GM23338 (cell line): ENCODE results near the gene PIEZO2. TPM values are rescaled to one million over a fixed set of nuclear protein-coding genes. Genes with fewer than 3 reads are reported as not detected.

Experiments
- ATAC-seq: fragments of 200-7000 bp; cut with Tn5 transposase; 3 replicates; pipeline ENCODE4 v1.9.1; 2020
- DNase-seq: peaks from one replicate; pipeline ENCODE4 v3.0.0-alpha.2; 2015; ENCODE audit warnings: low spot score
- H2AFZ ChIP-seq: fragments of 200-600 bp; sonication (generic); 2 replicates; pipeline ENCODE4 v1.8.0; 2016; ENCODE audit warnings: antibody characterized with exemption, mild to moderate bottlenecking, moderate library complexity
- H3F3A ChIP-seq: fragments of 200-600 bp; sonication (generic); replicated peaks from 2 replicates; pipeline ENCODE4 v1.8.0; 2017; ENCODE audit warnings: antibody characterized with exemption, mixed run types, low read depth
- H3K27ac ChIP-seq: fragments of 200-600 bp; sonication (generic); 2 replicates; pipeline ENCODE4 v1.6.1; 2016; ENCODE audit warnings: low read depth
- H3K27me3 ChIP-seq: fragments of 200-600 bp; sonication (generic); 2 replicates; pipeline ENCODE4 v1.8.0; 2016; ENCODE audit warnings: mild to moderate bottlenecking, mixed run types, moderate library complexity; ENCODE audit not compliant: insufficient read depth
- H3K36me3 ChIP-seq: fragments of 200-600 bp; sonication (generic); 2 replicates; pipeline ENCODE4 v1.8.0; 2016; ENCODE audit warnings: mild to moderate bottlenecking; ENCODE audit not compliant: insufficient read depth
- H3K4me1 ChIP-seq: fragments of 200-600 bp; sonication (generic); 2 replicates; pipeline ENCODE4 v1.8.0; 2016; ENCODE audit warnings: mild to moderate bottlenecking, moderate library complexity; ENCODE audit not compliant: insufficient read depth
- H3K4me2 ChIP-seq: fragments of 200-600 bp; sonication (generic); 2 replicates; pipeline ENCODE4 v1.7.1; 2017; ENCODE audit warnings: mixed run types
- H3K4me3 ChIP-seq: fragments of 200-600 bp; sonication (generic); 2 replicates; pipeline ENCODE4 v1.6.1; 2016; ENCODE audit warnings: mixed run types
- H3K79me2 ChIP-seq: fragments of 200-600 bp; sonication (generic); replicated peaks from 2 replicates; pipeline ENCODE4 v1.8.0; 2017; ENCODE audit warnings: mild to moderate bottlenecking; ENCODE audit not compliant: insufficient read depth
- H3K9me2 ChIP-seq: fragments of 200-600 bp; sonication (generic); 2 replicates; pipeline ENCODE4 v1.8.0; 2017; ENCODE audit not compliant: insufficient read depth
- H4K20me1 ChIP-seq: fragments of 200-600 bp; sonication (generic); replicated peaks from 2 replicates; pipeline ENCODE4 v1.8.0; 2017; ENCODE audit warnings: mild to moderate bottlenecking; ENCODE audit not compliant: insufficient read depth
- H3K27ac Mint-ChIP-seq: 2 replicates; pipeline ENCODE4 v1.8.0; 2020; ENCODE audit warnings: inconsistent platforms, mild to moderate bottlenecking, moderate library complexity, mixed read lengths
- H3K27me3 Mint-ChIP-seq: 3 replicates; pipeline ENCODE4 v1.8.0; 2022; ENCODE audit warnings: low read depth, mild to moderate bottlenecking, moderate library complexity, mixed read lengths, inconsistent platforms; ENCODE audit not compliant: insufficient read depth, poor library complexity
- H3K36me3 Mint-ChIP-seq: 3 replicates; pipeline ENCODE4 v1.8.0; 2021; ENCODE audit warnings: low read depth, mild to moderate bottlenecking, inconsistent platforms, moderate library complexity, mixed read lengths
- H3K4me1 Mint-ChIP-seq: 3 replicates; pipeline ENCODE4 v1.8.0; 2020; ENCODE audit warnings: mild to moderate bottlenecking, inconsistent platforms, mixed read lengths
- H3K4me3 Mint-ChIP-seq: 3 replicates; pipeline ENCODE4 v1.8.0; 2021; ENCODE audit warnings: moderate library complexity, mild to moderate bottlenecking, inconsistent platforms, mixed read lengths
- H3K9me3 Mint-ChIP-seq: 3 replicates; pipeline ENCODE4 v1.8.0; 2020; ENCODE audit warnings: moderate library complexity, mild to moderate bottlenecking, inconsistent platforms, mixed read lengths
- CTCF ChIP-seq, 2 experiments: fragments of 200-600 bp in 1 of 2; sonication (generic) in 1 of 2; conservative IDR thresholded peaks; 2 replicates each; pipeline versions ENCODE4 v1.5.1 to v1.6.1; 2016 to 2017; ENCODE audit warnings: antibody characterized with exemption in 2 of 2, low read depth in 2 of 2, mild to moderate bottlenecking in 2 of 2, moderate library complexity in 1 of 2
- EZH2phosphoT487 ChIP-seq: fragments of 200-600 bp; sonication (generic); IDR thresholded peaks from one replicate; pipeline ENCODE4 v1.8.1; 2018; ENCODE audit warnings: antibody characterized with exemption; ENCODE audit not compliant: unreplicated experiment
- JUNB ChIP-seq: IDR thresholded peaks from one replicate; pipeline ENCODE4 v1.6.1; 2016; ENCODE audit warnings: antibody characterized with exemption; ENCODE audit not compliant: unreplicated experiment
- NANOG ChIP-seq: IDR thresholded peaks from 2 replicates; pipeline ENCODE4 v1.6.1; 2016; ENCODE audit warnings: antibody characterized with exemption, borderline replicate concordance
- ZNF462 ChIP-seq: fragments of 250-450 bp; sonication (Bioruptor Pico); IDR thresholded peaks from 2 replicates; pipeline ENCODE4 v1.5.0; 2020; ENCODE audit warnings: mild to moderate bottlenecking, moderate library complexity
- polyA plus RNA-seq: library from polyadenylated mRNA; unstranded; fragments of >200 nt; fragmentation: Nextera tagmentation; extraction: Ambion mirVana; gene quantifications from 2 replicates; pipeline ENCODE4 v1.2.1, GENCODE V29; 2016
- total RNA-seq: library from RNA; depleted of rRNA; stranded (reverse); fragments of >200 nt; shearing (Covaris generic); gene quantifications from 2 replicates; pipeline ENCODE4 v1.2.3, GENCODE V29; 2014

The PIEZO2 gene
- total and polyA plus RNA-seq, 2 experiments from 2014 or later, result 4.8 to 8.2 TPM

- TF ChIP-seq ZNF462 (CRISPR knock-in tag) (no peak), NANOG (no peak), JUNB (no peak), EZH2phosphoT487 (no peak)
These were observed 221.9 kb downstream of the PIEZO2 start (continued) for GRCh38 chr18:10927286-10927992.

DNA sequence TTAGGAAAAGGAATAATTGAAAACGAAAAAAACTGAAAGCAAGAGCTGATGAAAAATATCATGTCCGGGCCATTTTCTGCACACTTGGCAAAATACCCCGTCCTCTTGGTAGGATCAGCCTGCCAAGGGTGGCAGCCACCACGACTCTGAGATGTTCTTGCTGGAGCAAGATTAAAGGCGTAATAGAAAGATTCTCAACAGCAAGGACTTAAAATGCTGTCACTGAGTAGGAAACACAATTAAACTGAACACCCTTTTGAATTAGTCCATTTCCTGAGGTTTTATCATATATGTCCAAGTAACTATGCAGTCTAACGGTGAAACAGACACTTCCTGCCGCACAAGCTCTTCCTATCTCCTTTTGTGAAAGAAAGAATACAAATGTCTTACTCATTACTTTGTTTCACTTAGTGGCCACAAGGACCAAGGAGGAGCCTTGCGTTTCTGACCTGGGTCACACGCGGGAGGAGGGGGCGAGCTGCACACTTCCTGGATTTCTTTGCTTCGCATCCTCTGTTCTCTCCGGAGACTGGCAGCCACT lies 222.7 kb downstream of the PIEZO2 start:
- Histone ChIP-seq H3K9me2 (no peaks in the 10 kb centered on the region), H3K4me1 (peaks cover 50% of the 10 kb centered on the region), H4K20me1 (no peaks in the 10 kb centered on the region), H2AFZ (no peak overlapping the region), H3K36me3 (no peaks in the 10 kb centered on the region), H3F3A (no peaks in the 10 kb centered on the region), H3K4me2 (no peak overlapping the region), H3K27me3 (no peaks in the 10 kb centered on the region), H3K79me2 (no peaks in the 10 kb centered on the region), H3K4me3 (no peak overlapping the region), H3K27ac (no peak overlapping the region)
- H3K27me3 Mint-ChIP-seq, result peaks cover 5% of the 10 kb centered on the region
- peak; percentile 29 for DNase-seq
- peak overlapping the region; percentile 72; the same call in 1 of the 2 replicates for H3K27ac Mint-ChIP-seq
- H3K9me3 Mint-ChIP-seq, result no peaks in the 10 kb centered on the region
- no peak; the same call in 2 of the 3 replicates for ATAC-seq
- no peak overlapping the region for H3K4me3 Mint-ChIP-seq
- H3K4me1 Mint-ChIP-seq, result peaks cover 68% of the 10 kb centered on the region
- H3K36me3 Mint-ChIP-seq, result no peaks in the 10 kb centered on the region
- TF ChIP-seq ZNF462 (CRISPR knock-in tag), result no peak
- TF ChIP-seq CTCF (conservative IDR thresholded peaks at IDR 0.05; ENCODE audit: low read depth in 2 of 2), result no peak
